ENCODE measurements around the gene PWWP2B.

PWWP2B gene

GRCh38 chr10:132394936-132395703 is 1.9 kb upstream of the PWWP2B start:
- DNase-seq (ENCODE audit: low read depth): no peak

- DNase-seq (ENCODE audit: low read depth): no peak
Observed at GRCh38 chr10:132395704-132396493, 1.1 kb upstream of the PWWP2B start.

GRCh38 chr10:132396494-132397035 is 435 bp upstream of the PWWP2B start:
- no peak for DNase-seq (ENCODE audit: low read depth)

GRCh38 chr10:132397671-132398565 is 918 bp downstream of the PWWP2B start:
- no peak for DNase-seq (ENCODE audit: low read depth)

GRCh38 chr10:132398566-132398991 is 1.6 kb downstream of the PWWP2B start:
- DNase-seq (ENCODE audit: low read depth): no peak

- no peak for DNase-seq (ENCODE audit: low read depth)
Observed at GRCh38 chr10:132399117-132400035, 2.4 kb downstream of the PWWP2B start.

- DNase-seq (ENCODE audit: low read depth): no peak
Observed at GRCh38 chr10:132400041-132400546, 3.1 kb downstream of the PWWP2B start.

GRCh38 chr10:132400547-132401151 is 3.6 kb downstream of the PWWP2B start:
- DNase-seq (ENCODE audit: low read depth): no peak

- DNase-seq (ENCODE audit: low read depth): no peak
Observed at GRCh38 chr10:132401401-132402118, 4.6 kb downstream of the PWWP2B start.

- DNase-seq (ENCODE audit: low read depth): no peak
Observed at GRCh38 chr10:132402781-132403241, 5.8 kb downstream of the PWWP2B start.

GRCh38 chr10:132403511-132404168 is 6.6 kb downstream of the PWWP2B start:
- DNase-seq (ENCODE audit: low read depth): no peak

GRCh38 chr10:132404169-132404880 is 7.3 kb downstream of the PWWP2B start:
- no peak for DNase-seq (ENCODE audit: low read depth)

GRCh38 chr10:132404911-132405462 is 8.0 kb downstream of the PWWP2B start:
- no peak for DNase-seq (ENCODE audit: low read depth)

- DNase-seq (ENCODE audit: low read depth): no peak
Observed at GRCh38 chr10:132405463-132405991, 8.5 kb downstream of the PWWP2B start.

GRCh38 chr10:132406181-132406580 is 9.2 kb downstream of the PWWP2B start:
- no peak for DNase-seq (ENCODE audit: low read depth)

- DNase-seq (ENCODE audit: low read depth): no peak
Observed at GRCh38 chr10:132406750-132407149, 9.8 kb downstream of the PWWP2B start.

GRCh38 chr10:132407243-132407746 is 10.3 kb downstream of the PWWP2B start:
- DNase-seq (ENCODE audit: low read depth): no peak
